Measurements from ENCODE around the gene PARVG.

- TF ChIP-seq CTCF (IDR thresholded peaks at IDR 0.05; ENCODE audit: insufficient read depth, low read depth, low read length), result no peak
- no peak for TF ChIP-seq EZH2 (IDR thresholded peaks at IDR 0.05; ENCODE audit: insufficient read depth, low read length)
Measured at GRCh38 chr22:44159811-44160210, 20.9 kb upstream of the PARVG start.
